ENCODE measurements around the gene CDC42BPB. TPM values are rescaled to one million over a fixed set of nuclear protein-coding genes. Genes with fewer than 3 reads are reported as not detected.

CDC42BPB gene
- total and polyA plus RNA-seq, 2 of the 4 experiments (the other 2 are of a cell fraction), result 49.1 to 81.4 TPM

GRCh38 chr14:103041464-103041863 lies 15.9 kb downstream of the CDC42BPB start:
- no peak for DNase-seq
- intact Hi-C loops (cut with micrococcal nuclease), result no loop called here
- no peak overlapping the region for H2BK120ac ChIP-seq (ENCODE audit: low read depth, low read length)
- no TSS peak for BruUV-seq (replicated peaks)
- H3K9ac ChIP-seq (ENCODE audit: low read depth, low read length), result no peak overlapping the region
- H2AFZ ChIP-seq (replicated peaks; ENCODE audit: low read length, poor library complexity), result no peak overlapping the region
- no peak overlapping the region for H3K4me3 ChIP-seq (ENCODE audit: insufficient read depth, low read depth, low read length)
- H4K8ac ChIP-seq (ENCODE audit: low read depth in 2 of 2, low read length in 2 of 2), result no peak overlapping the region
- H2BK5ac ChIP-seq (ENCODE audit: low read depth, low read length, poor library complexity, severe bottlenecking), result no peak overlapping the region
- H2AK9ac ChIP-seq (replicated peaks; ENCODE audit: low read depth, low read length, poor library complexity), result no peak overlapping the region
- no peaks in the 10 kb centered on the region for H3K27me3 ChIP-seq (ENCODE audit: control insufficient read depth, insufficient read depth, low read length)
- H3K4me2 ChIP-seq (ENCODE audit: low read depth, low read length), result no peak overlapping the region
- H2AK5ac ChIP-seq (ENCODE audit: low read depth, low read length), result no peak overlapping the region
- H3K27ac ChIP-seq (ENCODE audit: insufficient read depth, low read length), result no peak overlapping the region
- no peak overlapping the region for H3K18ac ChIP-seq (ENCODE audit: low read depth, low read length)
- H3K14ac ChIP-seq (replicated peaks; ENCODE audit: low read depth, low read length), result no peak overlapping the region
- H3K56ac ChIP-seq (ENCODE audit: extremely low read depth, insufficient read depth, low read length), result no peak overlapping the region
- H2BK20ac ChIP-seq (ENCODE audit: low read depth, low read length), result no peak overlapping the region
- no peak overlapping the region for H3K23ac ChIP-seq (ENCODE audit: low read depth, low read length)
- H3K79me1 ChIP-seq (ENCODE audit: low read depth in 1 of 2, low read length in 2 of 2), result peaks cover 11 to 62% of the 10 kb centered on the region in 2 experiments; a peak in 3 of 4 replicates
- H3K4ac ChIP-seq (ENCODE audit: low read depth, low read length), result no peak overlapping the region
- H4K20me1 ChIP-seq (ENCODE audit: insufficient read depth, low read length), result peaks cover 82% of the 10 kb centered on the region
- ChIA-PET CTCF (interaction anchor here (1.4 kb wide), 1 partner anchor 10 kb away, joined by 3 read pairs; no protein-coding TSS in a partner anchor), POLR2A (ENCODE audit: unreplicated experiment) (no interaction called here)
- 99% methylated on average over 12 of the region's 20 CpGs; no CpG with 5 or more reads in 1 of the 2 experiments for WGBS, 2 experiments (ENCODE audit: extremely low coverage in 2 of 2, insufficient read length in 1 of 2)
- no peaks in the 10 kb centered on the region for H3K9me3 ChIP-seq (ENCODE audit: control insufficient read depth, insufficient read depth, low read length)
- H3K9me1 ChIP-seq (ENCODE audit: insufficient read depth, low read length), result no peaks in the 10 kb centered on the region; the same call in 1 of the 2 replicates
- H4K91ac ChIP-seq (ENCODE audit: insufficient read depth, low read depth, low read length), result no peak overlapping the region
- no peaks in the 10 kb centered on the region for H3K4me1 ChIP-seq (ENCODE audit: control insufficient read depth, insufficient read depth, low read length)
- dilution Hi-C loops (cut with HindIII; ENCODE audit: low sequenced_read_pairs, unreplicated experiment), result no loop called here
- TF ChIP-seq CHD1 (IDR thresholded peaks at IDR 0.05; ENCODE audit: low read depth, low read length) (no peak), SMC3 (IDR thresholded peaks at IDR 0.05; ENCODE audit: low read depth, low read length) (no peak), MAZ (IDR thresholded peaks at IDR 0.05; ENCODE audit: borderline replicate concordance, low read depth, low read length) (no peak), RFX5 (IDR thresholded peaks at IDR 0.05; ENCODE audit: low read depth, low read length) (no peak), BHLHE40 (IDR thresholded peaks at IDR 0.05; ENCODE audit: low read depth, low read length) (no peak), RCOR1 (IDR thresholded peaks at IDR 0.05; ENCODE audit: insufficient replicate concordance, low read length) (no peak), MXI1 (IDR thresholded peaks at IDR 0.05; ENCODE audit: borderline replicate concordance, low read depth, low read length) (no peak), FOS (IDR thresholded peaks at IDR 0.05; ENCODE audit: low read depth, low read length) (no peak), POLR2A (IDR thresholded peaks at IDR 0.05; ENCODE audit: low read depth, low read length) (no peak), ELK1 (IDR thresholded peaks at IDR 0.05; ENCODE audit: borderline replicate concordance, low read depth, low read length) (no peak), CTCF (conservative IDR thresholded peaks at IDR 0.05; ENCODE audit: low read depth, low read length) (no peak), USF2 (IDR thresholded peaks at IDR 0.05; ENCODE audit: low read depth, low read length) (no peak), MAFK (IDR thresholded peaks at IDR 0.05; ENCODE audit: low read depth, low read length) (no peak), RAD21 (IDR thresholded peaks at IDR 0.05; ENCODE audit: low read length) (no peak), NFE2L2 (IDR thresholded peaks at IDR 0.05; ENCODE audit: low read depth, low read length) (no peak), CEBPB (IDR thresholded peaks at IDR 0.05; ENCODE audit: low read depth, low read length) (no peak)
- no peak for ATAC-seq (ENCODE audit: low read depth)
- no peak overlapping the region for H2BK15ac ChIP-seq (ENCODE audit: low read depth, low read length)
- no peak overlapping the region for H4K5ac ChIP-seq (ENCODE audit: low read depth, low read length)
- in situ Hi-C loops (cut with MboI; ENCODE audit: low sequenced_read_pairs), result no loop called here
- H3K36me3 ChIP-seq (ENCODE audit: control insufficient read depth, insufficient read depth, low read length), result peaks cover 8% of the 10 kb centered on the region
